Measurements from ENCODE around the gene MTMR3.

DNA sequence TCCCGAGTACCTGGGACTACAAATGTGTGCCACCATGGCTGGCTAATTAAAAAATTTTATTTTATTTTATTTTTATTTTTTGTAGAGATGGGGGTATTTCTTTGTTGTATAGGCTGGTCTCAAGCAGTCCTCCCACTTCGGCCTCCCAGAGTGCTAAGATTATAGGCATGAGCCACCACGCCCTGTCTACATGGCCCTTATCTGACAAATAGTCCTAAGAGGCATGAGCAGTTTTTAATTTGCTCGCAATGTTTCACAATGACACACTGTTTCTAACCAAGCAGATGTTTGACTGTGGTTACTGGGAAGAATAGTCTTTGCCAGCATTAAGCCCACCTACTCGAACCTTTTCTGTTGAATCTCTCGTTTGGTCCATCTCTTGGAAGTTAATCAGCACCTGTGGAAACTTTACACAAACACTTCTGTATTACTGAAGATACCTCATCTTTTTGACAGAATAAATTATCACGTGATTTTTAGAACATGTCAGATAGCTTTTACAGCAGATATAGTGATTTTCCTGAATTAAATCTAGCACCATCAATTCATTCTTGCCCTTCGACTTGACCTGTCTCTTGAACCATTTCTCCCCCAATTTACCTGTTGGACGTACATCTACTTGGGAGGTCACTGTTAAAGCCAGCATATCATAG lies 71.4 kb downstream of the MTMR3 start:
- no peak for TF ChIP-seq POLR2A (IDR thresholded peaks at IDR 0.05; ENCODE audit: low read depth, low read length)
- TF ChIP-seq POLR2AphosphoS5 (IDR thresholded peaks at IDR 0.05; ENCODE audit: low read depth, low read length), result no peak

Measured in GM12892 (cell line).